B cell (primary cell): ENCODE measurements around the gene GTF3C5.
"Not testable (repeated sequence)": the region's sequence is repeated elsewhere in the genome, so short reads cannot be mapped to it uniquely, and the experiment has no call there.

ENCODE experiments used
- CTCF ChIP-seq: fragments of 200-600 bp; IDR thresholded peaks from one replicate; pipeline ENCODE4 v1.8.0; 2022; ENCODE audit warnings: antibody characterized with exemption, mild to moderate bottlenecking
- EZH2 ChIP-seq: IDR thresholded peaks from 2 replicates; pipeline ENCODE4 v1.6.1; 2012; ENCODE audit warnings: borderline replicate concordance, low read depth, mild to moderate bottlenecking, moderate library complexity, low read length; ENCODE audit not compliant: insufficient read depth, poor library complexity, severe bottlenecking

DNA sequence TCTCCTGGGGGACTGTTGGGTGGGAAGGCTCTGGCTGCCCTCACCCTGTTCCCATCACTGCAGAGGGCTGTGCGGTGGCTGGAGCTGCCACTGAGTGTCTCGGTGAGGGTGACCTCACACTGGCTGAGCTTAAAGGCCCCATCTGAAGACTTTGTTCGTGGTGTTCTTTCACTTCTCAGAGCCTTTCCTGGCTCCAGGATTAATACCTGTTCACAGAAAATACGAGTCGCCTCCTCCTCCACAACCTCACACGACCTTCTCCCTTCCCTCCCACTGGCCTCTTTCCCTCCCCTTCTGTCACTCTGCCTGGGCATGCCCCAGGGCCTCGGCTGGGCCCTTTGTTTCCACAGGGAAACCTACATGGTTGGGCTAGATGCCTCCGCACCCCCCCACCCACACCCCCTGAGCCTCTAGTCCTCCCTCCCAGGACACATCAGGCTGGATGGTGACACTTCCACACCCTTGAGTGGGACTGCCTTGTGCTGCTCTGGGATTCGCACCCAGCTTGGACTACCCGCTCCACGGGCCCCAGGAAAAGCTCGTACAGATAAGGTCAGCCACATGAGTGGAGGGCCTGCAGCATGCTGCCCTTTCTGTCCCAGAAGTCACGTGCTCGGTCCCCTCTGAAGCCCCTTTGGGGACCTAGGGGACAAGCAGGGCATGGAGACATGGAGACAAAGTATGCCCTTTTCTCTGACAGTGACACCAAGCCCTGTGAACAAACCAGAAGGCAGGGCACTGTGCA lies 30.4 kb downstream of the GTF3C5 start:
- TF ChIP-seq CTCF, EZH2: not testable (repeated sequence)
